GM04504 (cell line): ENCODE results near the gene KRTAP26-1.

Source experiments
- DNase-seq: peaks from one replicate; pipeline ENCODE4 v3.0.0-alpha.2; 2012; ENCODE audit warnings: low read depth

KRTAP26-1 gene, protein sequence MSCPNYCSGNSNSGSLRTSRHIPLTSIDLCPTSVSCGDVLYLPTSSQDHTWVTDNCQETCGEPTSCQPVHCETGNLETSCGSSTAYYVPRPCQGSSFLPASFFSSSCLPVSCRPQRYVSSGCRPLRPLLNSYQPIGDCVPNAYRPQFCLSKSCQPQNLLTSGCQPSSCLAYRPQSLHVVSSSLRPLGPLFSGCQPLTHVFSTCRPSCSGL

GRCh38 chr21:30320215-30320614, at the start of gene KRTAP26-1:
Gene KRTAP26-1, minus strand, starts transcription at chr21:30320315. Its CDS starts 280 bp downstream, at chr21:30320035.
- no peak for DNase-seq

DNA sequence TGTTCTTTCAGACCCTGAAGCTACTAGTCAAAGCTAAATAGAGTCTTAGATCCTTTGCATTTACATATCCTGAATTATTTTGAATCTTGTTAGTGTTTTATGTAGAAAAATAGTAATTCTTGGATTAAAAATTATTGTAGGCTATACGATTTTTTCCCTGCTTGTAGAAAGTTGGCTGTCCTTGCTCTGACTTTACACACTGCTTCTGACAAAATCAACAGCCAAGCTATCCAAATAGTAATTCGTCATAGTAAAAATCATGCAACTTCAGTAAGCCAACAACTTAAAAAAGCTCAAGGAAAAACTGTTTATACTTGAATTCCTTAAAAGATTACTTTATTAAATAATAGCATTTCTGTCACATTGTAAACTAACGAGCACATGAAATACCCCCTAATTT, 35.8 kb upstream of the KRTAP26-1 start:
- DNase-seq: no peak

DNA sequence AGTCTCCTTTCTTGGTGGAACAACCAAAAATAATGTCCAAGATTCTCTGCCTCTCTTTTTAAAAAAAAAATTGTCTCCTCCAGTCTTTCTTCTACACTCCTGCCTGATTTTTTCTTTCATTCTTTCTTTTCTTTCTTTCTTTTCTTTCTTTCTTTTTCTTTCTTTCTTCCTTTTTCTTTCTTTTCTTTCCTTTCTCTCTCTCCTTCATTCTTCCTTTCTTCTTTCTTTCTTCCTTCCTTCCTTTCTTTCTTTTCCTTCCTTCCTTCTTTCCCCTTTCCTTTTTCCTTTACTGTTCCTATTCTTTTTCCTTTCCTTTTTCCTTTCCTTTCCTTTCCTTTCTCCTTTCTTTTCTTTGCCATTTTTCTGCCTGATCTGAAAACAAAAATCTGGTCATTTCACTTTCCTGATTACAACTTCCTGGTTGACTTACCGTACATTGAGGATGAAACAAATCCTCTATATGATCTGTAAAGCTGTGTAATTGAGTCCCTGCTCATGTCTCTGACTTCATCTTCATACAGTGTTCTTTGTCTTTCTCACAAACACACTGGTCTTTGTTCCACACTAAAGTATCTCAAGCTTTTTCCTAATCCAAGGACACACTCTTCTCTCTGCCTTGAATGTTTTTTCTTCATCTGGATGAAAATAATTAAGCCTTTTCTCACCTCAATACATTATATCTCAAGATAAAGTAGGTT, 34.3 kb upstream of the KRTAP26-1 start:
- DNase-seq: no peak

DNA sequence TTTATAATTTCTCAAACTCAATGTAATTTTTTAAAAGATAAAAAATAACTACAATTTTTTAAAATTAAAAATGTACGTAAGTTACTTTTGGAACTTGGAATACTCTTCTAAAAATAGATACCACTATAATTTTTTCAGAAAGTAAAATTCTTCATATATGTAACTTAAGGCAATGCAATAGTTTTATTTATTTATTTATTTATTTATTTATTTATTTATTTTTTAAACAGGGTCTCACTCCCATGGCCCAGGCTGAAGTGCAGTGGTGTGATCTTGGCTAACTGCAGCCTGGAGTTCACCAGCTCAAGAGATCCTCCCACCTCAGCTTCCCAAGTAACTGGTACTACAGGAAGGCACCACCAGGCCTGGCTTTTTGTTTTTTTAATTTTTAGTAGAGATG, 31.4 kb upstream of the KRTAP26-1 start:
- no peak for DNase-seq

GRCh38 chr21:30349572-30349971, 29.5 kb upstream of the KRTAP26-1 start:
- no peak for DNase-seq

DNA sequence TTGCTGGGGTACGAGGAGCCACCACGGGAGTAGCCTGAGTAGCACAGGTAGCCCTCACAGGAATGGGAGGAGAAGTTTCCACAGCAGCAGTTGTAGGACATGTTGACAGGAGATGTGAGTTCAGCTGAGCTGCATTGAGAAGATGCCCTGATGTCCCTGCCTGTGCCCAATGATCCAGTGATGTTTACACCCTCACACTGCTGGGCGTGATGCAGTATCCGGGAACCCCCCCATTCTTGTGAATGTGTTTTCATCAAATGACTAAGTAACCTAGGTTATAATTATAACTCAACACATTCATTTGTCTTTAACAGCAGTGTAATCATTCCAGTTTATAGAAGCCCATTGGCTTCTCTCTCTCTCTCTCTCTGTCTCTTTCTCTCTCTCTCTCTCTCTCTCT, 28.4 kb upstream of the KRTAP26-1 start, which contains the start of gene KRTAP23-1:
Gene KRTAP23-1 (minus strand): TSS at position 101 of the 400 bp plus-strand sequence. CDS start 0 bp downstream, at position 101.
- DNase-seq: no peak

DNA sequence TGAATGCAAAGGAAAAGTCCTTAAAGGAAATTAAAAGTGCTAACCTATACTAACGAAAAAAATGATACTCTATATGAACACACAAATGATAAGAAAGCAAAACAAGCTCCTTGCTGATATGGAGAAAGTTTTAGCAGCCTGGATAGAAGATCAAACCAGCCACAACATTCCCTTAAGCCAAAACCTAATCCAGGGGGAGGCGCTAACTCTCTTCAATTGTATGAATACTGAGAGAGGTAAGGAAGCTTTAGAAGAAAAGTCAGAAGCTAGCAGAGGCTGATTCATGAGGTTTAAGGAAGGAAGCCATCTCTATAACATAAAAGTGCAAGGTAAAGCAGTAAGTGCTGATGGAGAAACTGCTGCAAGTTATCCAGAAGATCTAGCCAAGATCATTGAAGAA, 24.9 kb upstream of the KRTAP26-1 start:
- DNase-seq: no peak

DNA sequence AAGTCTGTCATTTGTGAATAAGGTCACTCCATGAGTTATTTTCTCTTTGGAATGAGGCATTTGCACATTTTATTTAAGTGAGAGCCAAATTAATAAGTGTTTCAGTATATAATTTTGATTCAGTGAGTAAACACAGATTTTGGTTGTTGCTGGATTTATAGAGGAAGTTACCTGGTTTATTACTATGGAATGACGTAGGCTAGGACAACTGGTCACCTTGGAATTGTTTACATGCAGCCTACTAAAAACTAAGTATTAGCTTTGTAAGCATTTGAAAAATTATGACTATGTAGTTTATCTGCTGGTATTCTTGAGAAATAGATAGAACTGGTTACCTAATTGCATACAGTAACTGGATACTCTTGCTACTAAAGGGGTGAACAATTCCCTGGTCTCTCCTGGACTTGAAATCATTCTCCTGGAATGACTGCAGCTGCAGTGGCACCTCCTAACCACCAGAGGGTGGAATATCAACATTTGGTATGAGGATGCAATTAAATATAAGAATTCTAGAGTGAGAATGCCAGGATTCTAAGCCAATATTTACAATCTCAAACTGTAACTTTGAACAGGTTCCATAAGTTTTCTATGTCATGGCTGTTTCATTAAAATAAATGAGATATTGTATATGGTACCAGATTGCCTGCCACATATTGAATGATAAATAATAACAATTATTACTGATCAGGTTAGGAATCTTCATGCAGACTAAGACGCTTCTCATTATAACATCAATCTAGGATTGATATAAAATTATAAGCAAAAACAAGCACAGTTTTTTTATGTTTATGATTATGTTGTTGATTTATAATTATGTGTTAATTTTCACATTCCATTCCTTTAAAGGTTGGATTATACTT, 20.8 kb upstream of the KRTAP26-1 start:
- DNase-seq: no peak

GRCh38 chr21:30338717-30339116, 18.6 kb upstream of the KRTAP26-1 start:
- DNase-seq: no peak

DNA sequence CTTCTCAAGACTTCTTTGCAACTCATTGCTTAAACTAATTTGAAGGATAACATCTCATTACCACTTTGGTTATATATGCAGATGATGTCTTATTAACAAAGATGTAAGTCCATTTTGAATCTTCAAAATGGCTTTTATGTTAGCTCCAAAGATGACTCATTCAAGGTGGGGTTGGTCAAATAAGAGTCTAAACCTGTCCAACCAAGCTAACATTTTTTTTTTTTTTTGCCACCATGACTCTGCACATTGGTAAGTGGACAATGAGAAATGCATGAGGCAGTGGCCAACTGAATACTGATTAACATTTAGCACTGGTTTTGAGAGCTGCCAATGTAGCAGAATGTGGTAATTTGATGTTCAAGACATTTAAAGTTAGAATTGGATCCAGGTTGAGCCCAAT, 17.7 kb upstream of the KRTAP26-1 start:
- no peak for DNase-seq

DNA sequence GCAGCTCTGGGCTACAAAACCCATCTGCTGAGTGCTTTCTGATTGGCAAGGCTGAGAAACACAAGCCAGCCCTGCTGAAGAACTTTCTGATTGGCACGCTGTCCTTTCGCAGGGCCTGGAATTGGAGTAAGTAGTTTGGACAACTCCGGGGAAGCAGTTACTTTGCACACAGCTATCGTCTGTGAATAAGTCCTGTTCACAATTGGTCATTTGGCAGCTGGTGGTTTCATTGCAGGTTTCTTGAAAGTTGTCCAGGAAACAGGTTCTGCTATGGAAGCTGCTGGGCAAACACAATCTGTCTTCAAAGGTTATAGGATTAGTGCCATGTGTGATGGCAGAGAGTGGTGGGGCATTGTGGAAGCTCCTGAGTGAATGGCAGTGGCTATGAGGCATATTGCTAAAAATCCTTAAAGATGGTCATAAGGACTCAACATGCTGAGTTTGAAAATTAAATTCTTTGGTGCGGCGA, 17.2 kb upstream of the KRTAP26-1 start, which contains the start of gene KRTAP27-1:
Gene KRTAP27-1 (minus strand): TSS at position 419 of the 469 bp plus-strand sequence. CDS start 26 bp downstream, at position 393.
- DNase-seq: no peak

DNA sequence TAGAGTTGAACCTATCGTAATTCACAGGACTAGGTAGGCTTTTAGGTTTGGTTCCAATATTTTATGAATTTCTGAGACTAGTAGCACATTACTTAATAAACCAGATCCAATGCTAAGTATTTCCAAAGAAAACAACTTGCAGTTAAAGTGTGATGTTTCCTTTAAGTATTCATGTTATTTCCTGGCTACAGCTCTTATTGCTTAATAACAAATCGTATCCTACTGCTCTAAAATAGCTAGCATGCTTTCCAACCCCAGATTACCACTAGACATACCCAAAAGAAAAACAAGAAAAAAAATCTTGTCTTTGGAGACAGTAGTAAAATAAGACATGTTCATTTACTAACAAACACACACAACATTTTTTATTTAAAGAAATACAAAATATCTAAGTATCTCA, 16.5 kb upstream of the KRTAP26-1 start:
- DNase-seq: no peak

GRCh38 chr21:30333736-30334135, 13.6 kb upstream of the KRTAP26-1 start:
- no peak for DNase-seq

GRCh38 chr21:30332681-30333080, 12.6 kb upstream of the KRTAP26-1 start:
- DNase-seq: no peak

DNA sequence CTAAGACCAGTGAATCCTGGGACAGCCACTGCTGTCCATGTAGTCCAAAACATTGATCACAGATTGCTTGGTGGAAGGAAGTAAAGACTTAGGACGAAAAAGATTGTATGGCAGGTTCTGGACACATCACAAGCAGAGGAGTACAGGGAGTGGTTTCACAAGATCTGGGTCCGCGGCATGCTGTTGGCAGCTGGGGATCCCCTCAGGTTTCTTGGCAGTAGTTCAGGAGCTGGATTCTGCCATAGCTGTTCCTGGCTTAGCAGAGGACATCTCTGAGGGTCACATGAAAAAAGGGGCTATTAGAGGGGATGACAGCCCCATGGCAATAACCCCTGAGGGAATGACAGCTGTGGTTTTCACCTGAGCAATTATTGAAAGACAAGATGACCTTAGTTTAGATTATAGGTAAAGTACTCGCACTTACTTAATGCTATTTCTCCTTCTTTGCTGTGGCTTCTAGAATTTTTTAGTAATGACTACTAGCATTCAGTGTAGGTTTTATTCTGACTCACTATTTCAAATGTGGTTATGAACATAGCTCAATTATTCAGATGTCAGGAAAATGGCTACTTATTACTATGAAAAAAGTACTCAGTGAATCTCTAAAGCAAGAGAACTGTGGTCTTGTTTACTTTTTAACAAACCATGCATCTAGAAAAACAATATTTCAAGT, 9.2 kb upstream of the KRTAP26-1 start:
- DNase-seq: no peak

GRCh38 chr21:30326390-30326789, 6.3 kb upstream of the KRTAP26-1 start:
- DNase-seq: no peak

- no peak for DNase-seq
These were observed 4.4 kb downstream of the KRTAP26-1 start for GRCh38 chr21:30315701-30316100.

DNA sequence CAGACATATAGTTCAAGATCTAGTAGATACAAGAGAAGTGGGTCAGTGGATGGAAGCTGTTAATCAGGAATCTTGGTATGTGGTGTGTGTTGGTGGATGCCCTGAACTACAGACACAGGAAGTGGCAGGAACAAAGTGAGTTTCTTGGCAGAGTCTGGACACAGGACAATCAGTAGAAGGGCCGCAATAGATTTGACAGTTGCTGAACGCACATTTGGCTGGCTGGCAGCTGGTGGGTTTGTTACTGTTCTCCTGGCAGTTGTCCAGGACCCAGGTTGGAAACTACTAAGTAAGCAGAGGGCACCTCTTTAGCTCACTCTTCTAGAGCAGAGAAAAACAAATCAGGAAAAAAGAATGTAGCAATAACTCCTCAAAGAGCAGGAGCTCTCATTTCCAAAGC, 13.2 kb downstream of the KRTAP26-1 start:
- no peak for DNase-seq

- DNase-seq: no peak
These were observed 15.0 kb downstream of the KRTAP26-1 start for GRCh38 chr21:30305136-30305535.

- DNase-seq: no peak
These were observed 30.9 kb downstream of the KRTAP26-1 start, which contains the start of gene KRTAP25-1 for GRCh38 chr21:30289215-30289614. Gene KRTAP25-1, minus strand, starts transcription at chr21:30289514. Its CDS starts 24 bp downstream, at chr21:30289490.

- no peak for DNase-seq
These were observed 37.3 kb downstream of the KRTAP26-1 start, which contains the start of gene KRTAP24-1 for GRCh38 chr21:30282850-30283249. Gene KRTAP24-1, minus strand, starts transcription at chr21:30282950. Its CDS starts 18 bp downstream, at chr21:30282932.

DNA sequence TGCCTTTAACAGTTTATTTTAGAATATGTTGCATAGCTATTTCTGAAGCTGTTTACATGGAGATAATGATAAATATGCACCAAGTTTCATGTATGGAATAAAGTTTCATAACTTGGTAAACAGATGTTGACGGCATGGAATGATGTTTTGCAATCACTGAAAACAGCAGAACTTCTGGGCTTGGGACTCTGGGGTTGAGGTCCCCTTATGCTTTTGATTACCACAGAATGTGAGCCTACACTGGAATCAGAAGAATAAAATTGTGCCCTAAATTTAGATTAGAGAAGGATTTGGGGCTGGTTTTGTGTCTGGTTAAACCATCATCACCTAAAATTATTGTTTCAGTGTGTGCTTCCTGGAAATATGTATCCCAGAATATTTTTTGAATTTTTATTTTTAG, 48.5 kb downstream of the KRTAP26-1 start:
- no peak for DNase-seq
